Stimulated activated CD8-positive, alpha-beta memory T cell treated with anti-CD3 and anti-CD28 coated beads, Interleukin-7, amount 100 ng/mL, for 1 hour (primary cell): Measurements from ENCODE around the gene TUBB4B.
"Not testable (repeated sequence)": the region's sequence is repeated elsewhere in the genome, so short reads cannot be mapped to it uniquely, and the experiment has no call there.

Experiments used
- DNase-seq, 2 donors: peaks; one replicate each; pipeline ENCODE4 v3.0.0-alpha.2; 2020; ENCODE audit warnings: low read depth in 2 of 2

TUBB4B gene

GRCh38 chr9:137236238-137236935 is 4.7 kb upstream of the TUBB4B start:
- peak; percentile 76 to 87 for DNase-seq

GRCh38 chr9:137236936-137237421 is 4.1 kb upstream of the TUBB4B start:
- no peak for DNase-seq

- no peak for DNase-seq
Measured at GRCh38 chr9:137237759-137238726, 3.0 kb upstream of the TUBB4B start.

GRCh38 chr9:137239541-137240200 is 1.4 kb upstream of the TUBB4B start:
- not testable (repeated sequence) for DNase-seq

GRCh38 chr9:137240318-137240840 is 708 bp upstream of the TUBB4B start:
- DNase-seq = peak; percentile 15 to 37

GRCh38 chr9:137241490-137242268 is 592 bp downstream of the TUBB4B start:
- peak; percentile 35 to 52 for DNase-seq

GRCh38 chr9:137242269-137243203 is 1.4 kb downstream of the TUBB4B start:
- no peak for DNase-seq

GRCh38 chr9:137243266-137243625 is 2.2 kb downstream of the TUBB4B start:
- not testable (repeated sequence) for DNase-seq

- DNase-seq = no peak
Measured at GRCh38 chr9:137243626-137244485, 2.8 kb downstream of the TUBB4B start.

GRCh38 chr9:137244486-137245449 is 3.7 kb downstream of the TUBB4B start:
- DNase-seq = no peak

- no peak for DNase-seq
Measured at GRCh38 chr9:137245450-137246421, 4.6 kb downstream of the TUBB4B start.

- DNase-seq = no peak
Measured at GRCh38 chr9:137247135-137247915, 6.2 kb downstream of the TUBB4B start.

- DNase-seq = no peak
Measured at GRCh38 chr9:137247916-137248175, 6.8 kb downstream of the TUBB4B start.

- DNase-seq = no peak
Measured at GRCh38 chr9:137250329-137251193, 9.5 kb downstream of the TUBB4B start.

- DNase-seq = no peak
Measured at GRCh38 chr9:137251194-137251461, 10.0 kb downstream of the TUBB4B start, which contains the start of gene STPG3. TSS of gene STPG3 (plus strand) at chr9:137251286. CDS start at chr9:137251287, 1 bp downstream.
